Hair follicular keratinocyte (primary cell): ENCODE data around the gene AADACL4. TPM values are rescaled to one million over a fixed set of nuclear protein-coding genes. Genes with fewer than 3 reads are reported as not detected.

Experiments
- total RNA-seq: library from RNA; depleted of rRNA; stranded (reverse); fragments of >200 nt; gene quantifications from 2 replicates; pipeline ENCODE4 v1.2.3, GENCODE V29; 2015

AADACL4 gene
- not detected in 2 replicates for total RNA-seq

DNA sequence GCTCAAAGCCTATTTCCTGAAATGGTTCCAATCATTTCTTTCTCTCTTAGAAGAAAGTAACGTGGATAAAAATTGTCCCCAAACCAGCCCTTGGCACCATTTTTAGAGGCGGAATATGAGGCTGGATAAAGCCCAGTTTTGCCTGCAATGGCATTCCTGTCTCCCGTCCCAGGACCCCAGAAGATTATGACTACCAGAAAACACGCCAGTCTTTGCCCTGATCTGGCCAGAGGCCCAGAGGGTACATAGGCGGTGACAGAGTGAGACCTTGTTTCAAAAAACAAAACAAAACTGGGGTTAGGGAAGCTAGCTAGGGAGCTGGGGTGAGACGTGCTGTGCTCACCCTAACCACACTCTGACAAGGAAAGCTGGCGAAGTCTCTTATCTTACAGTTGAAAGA lies at the start of gene AADACL4:
Gene AADACL4 (plus strand): TSS at position 301 of the 400 bp plus-strand sequence. CDS start 462 bp downstream, outside the sequence.

GRCh38 chr1:12617901-12618660 lies 25.8 kb upstream of the AADACL4 start, which contains the start of gene DHRS3:
Gene DHRS3, minus strand, starts transcription at chr1:12618210. Its CDS starts 862 bp downstream, at chr1:12617348.

DNA sequence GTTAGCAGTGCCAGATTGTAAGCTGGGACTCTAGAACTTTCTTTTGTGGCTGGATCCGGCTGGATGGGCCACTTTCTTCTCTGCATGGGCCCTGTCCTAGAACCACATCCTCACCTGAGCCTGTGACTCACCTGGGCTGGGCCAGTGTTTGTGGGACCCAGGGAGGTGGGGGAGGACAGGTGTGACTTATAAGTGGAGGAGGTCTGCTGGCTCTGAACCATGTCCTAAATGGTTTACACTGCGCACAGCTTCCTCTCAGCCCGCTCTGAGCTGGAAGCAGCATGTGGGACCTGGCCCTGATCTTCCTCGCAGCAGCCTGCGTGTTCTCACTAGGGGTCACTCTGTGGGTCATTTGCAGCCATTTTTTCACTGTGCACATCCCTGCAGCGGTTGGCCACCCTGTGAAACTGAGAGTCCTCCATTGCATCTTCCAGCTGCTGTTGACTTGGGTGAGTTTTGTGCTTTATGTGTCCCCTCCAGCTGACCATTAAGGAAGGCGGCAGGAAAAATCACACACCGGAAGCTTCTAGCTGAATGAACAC lies 72.1 kb downstream of the AADACL4 start, which contains the start of gene AADACL3:
Gene AADACL3 (plus strand): TSS at position 215 of the 542 bp plus-strand sequence. CDS start 67 bp downstream, at position 282.

Other genes starting within 250 kb of the AADACL4 start
- 14.1 and 25.8 TPM in 2 replicates for gene DHRS3, start 25.9 kb upstream of the AADACL4 start, total RNA-seq
- not detected in 2 replicates for gene AADACL3, start 72.0 kb downstream of the AADACL4 start, total RNA-seq
- not detected in 2 replicates for gene CFAP107, start 102.1 kb downstream of the AADACL4 start, total RNA-seq
- gene PRAMEF12, start 129.7 kb downstream of the AADACL4 start, total RNA-seq = not detected in 2 replicates
- not detected in 2 replicates for gene PRAMEF1, start 147.3 kb downstream of the AADACL4 start, total RNA-seq
- not detected in 2 replicates for gene PRAMEF11, start 187.3 kb downstream of the AADACL4 start, total RNA-seq
- not detected in 2 replicates for gene HNRNPCL1, start 204.6 kb downstream of the AADACL4 start, total RNA-seq
- gene PRAMEF2, start 213.0 kb downstream of the AADACL4 start, total RNA-seq = not detected in 2 replicates
- not detected in 2 replicates for gene PRAMEF4, start 242.1 kb downstream of the AADACL4 start, total RNA-seq